Anterior cingulate cortex (tissue), 58 donors: ENCODE data around the gene PICK1.

Experiments
- DNase-seq, 58 donors: peaks; one replicate each; lab custom pipeline; 2025; lab: John Stamatoyannopoulos, UW

PICK1 gene

DNA sequence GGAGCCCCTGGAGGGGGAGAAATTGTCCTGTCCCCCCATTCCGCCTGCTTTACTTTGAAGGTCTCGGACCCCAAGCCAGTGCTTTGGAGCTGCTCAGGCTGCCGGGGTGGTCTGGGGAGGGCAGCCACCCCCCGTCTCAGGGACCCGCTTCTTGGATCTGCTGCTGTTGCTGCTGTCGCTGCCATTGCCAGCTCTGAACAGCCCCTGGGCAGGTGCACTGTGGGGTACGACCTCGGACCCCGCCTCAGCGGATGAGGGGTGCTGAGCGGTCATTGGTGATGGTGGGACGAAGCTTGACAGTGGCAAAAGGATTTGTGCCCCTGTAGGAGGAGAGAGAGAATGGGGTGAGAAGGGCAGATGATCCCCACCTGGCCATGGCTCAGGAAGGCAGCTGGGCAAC is 27.9 kb downstream of the PICK1 start:
- no peak for DNase-seq

GRCh38 chr22:38085501-38085900 is 28.3 kb downstream of the PICK1 start:
- no peak for DNase-seq

- no peak for DNase-seq
These were observed 29.0 kb downstream of the PICK1 start for GRCh38 chr22:38086001-38086845.

- DNase-seq, result no peak
These were observed 29.7 kb downstream of the PICK1 start for GRCh38 chr22:38086942-38087341.

GRCh38 chr22:38087855-38088254 is 30.7 kb downstream of the PICK1 start:
- no peak for DNase-seq

DNA sequence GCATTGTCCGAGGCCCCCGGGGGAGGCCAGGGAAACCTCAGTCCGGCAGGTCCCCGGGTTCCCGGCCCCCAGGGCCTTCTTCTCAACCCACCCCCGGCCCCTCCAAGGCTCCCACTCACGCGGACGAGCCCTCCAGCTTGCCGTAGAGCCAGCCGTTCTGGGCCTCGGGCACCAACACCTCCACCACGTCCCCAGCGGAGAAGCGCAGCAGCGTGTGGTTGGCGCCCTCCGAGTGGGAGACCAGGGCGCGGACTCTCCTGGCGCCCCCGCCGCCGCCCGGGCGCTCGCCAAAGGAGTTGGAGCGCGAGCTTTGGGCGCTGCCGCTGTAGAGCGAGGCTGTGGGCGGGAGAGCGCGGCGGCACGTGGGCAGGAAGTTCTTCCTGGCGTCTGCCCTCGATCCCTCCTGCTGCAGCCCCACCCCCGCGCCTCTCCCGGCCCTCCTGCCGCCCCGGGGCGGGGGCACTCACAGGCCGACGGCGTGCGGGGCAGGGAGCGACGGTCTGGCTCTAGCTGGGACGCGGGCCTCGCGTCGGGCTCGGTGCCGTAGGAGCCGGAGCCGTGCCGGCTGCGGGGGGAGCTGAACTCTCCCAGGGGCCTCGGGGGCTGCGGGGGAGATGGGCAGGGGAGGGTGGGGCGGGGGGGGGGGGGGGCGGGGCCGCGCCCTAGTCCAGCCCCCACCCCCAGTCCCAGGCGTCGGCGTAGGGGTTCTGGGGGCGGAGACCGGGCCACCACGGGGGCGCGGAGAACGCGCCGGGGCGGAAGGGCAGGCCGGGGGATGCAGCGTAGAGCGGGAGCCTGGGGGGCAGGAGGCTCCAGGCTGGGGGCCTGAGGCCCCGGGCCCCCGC is 31.6 kb downstream of the PICK1 start:
- peak in 1 of 58 donors; percentile 21 for DNase-seq

DNA sequence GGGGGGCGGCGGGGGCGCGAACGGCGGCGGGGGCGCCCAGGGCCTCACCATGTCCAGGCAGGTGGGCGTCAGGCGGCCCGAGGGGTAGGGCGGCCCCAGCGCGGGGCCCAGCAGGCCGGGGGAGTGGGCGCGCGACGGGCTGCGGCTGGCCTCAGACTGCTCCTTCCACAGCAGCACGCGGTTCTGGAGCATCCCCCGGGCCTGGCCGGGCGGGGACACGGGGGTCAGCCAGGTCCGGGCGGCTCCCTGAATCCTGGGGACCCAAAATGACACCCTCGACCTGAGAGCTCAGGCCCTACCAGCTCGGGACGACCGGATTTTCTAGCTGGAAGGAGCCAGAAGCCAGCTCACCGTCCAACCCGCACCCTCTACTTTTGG is 32.3 kb downstream of the PICK1 start:
- no peak for DNase-seq

- no peak for DNase-seq
These were observed 39.9 kb downstream of the PICK1 start for GRCh38 chr22:38097058-38097457.

GRCh38 chr22:38097557-38098409 is 40.6 kb downstream of the PICK1 start:
- no peak for DNase-seq

DNA sequence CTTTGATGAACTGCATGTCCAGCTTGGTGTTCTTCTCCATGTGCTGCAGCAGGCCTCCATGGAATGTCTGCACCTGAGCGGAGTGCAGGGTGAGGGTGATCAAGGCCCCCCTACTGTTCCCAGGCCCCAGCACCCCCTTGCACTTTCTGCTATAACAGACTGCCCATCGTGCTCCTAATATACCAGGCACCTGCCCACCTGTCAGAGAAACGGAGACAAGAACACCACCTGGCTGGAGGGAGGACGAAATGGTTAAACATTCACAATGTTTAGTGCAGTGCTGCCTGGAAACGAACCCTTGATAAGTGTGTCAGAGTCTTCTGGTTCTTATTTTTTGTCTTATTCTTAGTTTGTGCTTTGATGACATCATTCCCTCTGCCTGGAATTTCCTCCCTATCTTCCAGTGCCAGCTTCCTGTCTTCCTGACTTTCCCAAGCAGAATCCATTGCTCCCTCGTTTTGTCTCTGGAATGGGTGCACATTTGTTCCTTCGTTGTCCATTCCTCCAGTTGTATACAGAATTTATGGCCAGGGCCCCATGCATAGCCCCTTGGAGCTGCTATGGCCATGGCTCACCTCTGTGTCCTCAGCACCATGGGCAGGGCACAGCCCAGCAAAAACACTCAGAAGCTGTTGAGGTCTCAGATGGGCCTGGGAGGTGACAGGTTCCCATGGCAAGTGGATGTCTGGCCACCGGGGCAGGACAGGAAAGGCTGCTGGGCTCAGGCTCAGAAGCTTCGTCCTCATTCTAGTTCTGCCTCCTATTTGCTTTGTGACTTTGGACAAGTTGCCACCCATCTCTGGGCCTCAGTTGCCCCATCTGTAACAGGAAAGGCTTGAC is 41.4 kb downstream of the PICK1 start:
- no peak for DNase-seq

- DNase-seq, result no peak
These were observed 46.4 kb downstream of the PICK1 start for GRCh38 chr22:38103641-38104040.

DNA sequence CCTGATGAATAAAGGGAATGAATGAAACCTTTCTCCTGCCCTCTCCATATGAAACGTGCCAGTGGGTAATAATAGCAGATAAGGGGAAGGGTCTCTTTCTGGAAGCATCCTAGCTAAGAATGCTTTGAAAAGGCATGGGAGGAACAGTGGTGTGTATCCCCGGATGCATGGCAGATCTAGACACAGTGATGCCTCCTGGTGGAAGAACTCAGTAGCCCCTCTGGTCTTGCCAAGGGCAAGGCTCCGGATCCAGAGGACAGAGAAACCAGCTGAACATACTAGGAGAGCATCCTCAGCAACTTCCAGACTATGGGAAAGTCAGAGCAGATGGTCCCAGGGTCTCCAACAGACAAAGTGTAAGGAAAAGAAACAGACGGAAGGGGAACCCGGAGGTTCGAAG is 46.9 kb downstream of the PICK1 start:
- DNase-seq, result no peak

DNA sequence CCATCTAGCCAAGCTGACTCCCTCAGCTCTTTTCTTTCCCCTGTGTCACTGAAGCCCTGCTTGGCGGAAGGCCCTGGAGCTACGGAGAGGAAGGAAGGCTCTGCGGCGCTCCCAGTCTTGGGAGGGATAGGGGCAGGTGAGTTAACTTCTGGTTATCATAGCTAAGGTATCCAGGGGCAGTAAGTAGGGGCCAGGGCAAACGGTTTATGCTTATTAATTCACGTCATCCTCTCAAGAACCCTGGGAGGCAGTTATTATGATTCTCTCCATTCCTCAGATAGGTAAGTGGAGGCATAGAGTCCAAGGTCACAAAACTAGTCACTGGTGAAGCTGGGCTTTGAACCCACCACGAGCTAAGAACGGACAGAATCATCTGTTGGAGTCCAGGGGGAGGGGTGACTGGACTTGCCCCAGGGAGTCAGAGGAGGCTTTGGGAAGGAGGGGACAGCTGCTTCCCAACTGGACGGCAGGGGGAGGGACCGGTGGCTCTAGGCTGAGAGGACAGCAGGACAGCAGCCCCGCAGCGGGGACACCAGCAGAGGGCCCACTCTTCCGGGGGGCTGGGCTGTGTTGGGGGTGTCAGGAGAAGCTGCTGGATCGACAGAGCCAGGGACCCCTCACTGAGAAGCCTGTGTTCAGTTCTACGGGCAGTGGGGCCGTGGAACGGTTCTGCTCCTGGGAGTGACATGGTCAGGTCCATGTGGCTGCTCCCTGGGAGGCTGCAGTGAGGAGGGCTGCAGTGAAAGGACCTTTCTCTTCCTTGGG is 49.8 kb downstream of the PICK1 start:
- no peak for DNase-seq

- no peak for DNase-seq
These were observed 50.7 kb downstream of the PICK1 start for GRCh38 chr22:38107692-38108515.

DNA sequence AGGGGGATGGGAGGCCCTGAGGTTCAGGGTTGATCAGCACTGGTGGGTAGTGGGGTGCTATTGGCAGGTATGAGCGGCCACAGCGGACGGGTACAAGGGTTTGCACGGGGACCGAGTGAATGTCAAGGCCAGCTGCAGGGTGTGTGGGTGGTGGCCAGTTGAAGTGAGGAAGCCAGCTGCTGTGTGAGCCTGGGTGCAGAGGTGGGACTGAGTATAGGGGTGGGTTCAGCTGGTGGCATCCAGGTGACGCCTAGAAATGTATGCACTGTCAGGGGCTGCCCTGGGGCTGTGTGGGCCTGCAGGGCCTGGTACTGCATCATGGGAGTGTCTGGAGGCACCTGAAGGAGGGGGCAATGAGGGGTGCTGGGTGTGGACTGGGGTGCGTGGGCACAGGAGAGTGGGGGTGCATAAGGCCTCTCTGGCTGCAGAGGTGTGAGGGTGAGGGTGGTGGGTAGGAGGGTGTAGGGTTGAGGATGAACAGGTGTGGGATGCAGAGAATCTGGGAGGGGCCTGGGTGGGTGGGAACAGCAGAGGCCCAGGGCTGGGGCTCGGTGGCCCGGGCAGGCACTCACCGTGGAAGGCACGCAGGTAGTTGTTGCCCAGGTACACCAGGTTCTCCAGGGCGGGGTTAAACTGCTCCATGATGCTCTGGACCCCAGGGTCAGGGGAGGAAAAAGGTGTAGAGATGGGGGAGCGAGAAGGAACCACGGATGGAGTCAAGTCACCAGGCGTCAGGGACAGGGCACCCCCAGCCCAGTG is 51.5 kb downstream of the PICK1 start:
- no peak for DNase-seq

- no peak for DNase-seq
These were observed 52.3 kb downstream of the PICK1 start for GRCh38 chr22:38109371-38110001.
